ENCODE measurements around the gene NTF4. TPM values are rescaled to one million over a fixed set of nuclear protein-coding genes. Genes with fewer than 3 reads are reported as not detected.
A peak's percentile ranks its signal among the peaks of the same experiment; 100 is the strongest.
"Not testable (repeated sequence)": the region's sequence is repeated elsewhere in the genome, so short reads cannot be mapped to it uniquely, and the experiment has no call there.

NTF4 gene
- total RNA-seq, 1 experiment from 2014 or later, result 10.2 TPM

DNA sequence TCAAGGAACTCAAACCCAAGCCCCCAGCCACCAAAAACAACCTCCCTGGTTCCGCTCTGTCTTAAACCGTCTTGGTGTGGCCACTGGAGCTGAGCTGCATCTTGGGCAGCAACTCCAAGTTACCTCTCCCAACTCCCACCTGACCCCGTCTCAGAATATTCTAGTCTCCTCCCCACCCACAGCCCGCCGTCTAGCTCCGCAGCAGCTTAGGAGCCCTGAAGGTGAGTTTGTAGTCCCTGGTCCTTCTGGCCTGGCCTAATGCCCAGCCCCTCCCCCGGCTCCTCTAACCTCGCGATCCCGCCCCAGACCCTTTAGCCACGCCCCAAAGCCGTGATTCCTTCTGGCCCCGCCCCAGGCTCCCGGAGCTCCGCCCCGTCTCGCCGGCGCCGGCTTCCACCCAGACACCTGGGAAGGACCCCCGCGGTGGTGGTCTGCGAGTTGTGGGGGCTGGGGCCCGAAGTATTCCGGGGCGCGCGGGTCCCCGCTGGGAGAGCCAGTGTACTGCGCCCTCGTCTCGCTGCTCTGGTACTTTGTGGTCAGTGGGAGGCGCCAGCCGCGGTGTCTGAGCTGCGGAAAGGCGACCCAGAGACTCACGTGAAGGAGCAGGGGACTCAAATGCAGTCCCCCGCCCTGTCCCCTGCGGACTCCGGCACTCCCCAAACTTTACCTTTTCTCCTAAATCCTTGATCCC, 45.2 kb downstream of the NTF4 start:
- peak; percentile 84 to 88 for DNase-seq
- H3K9me3 Mint-ChIP-seq (ENCODE audit: unreplicated experiment), result no peaks in the 10 kb centered on the region
- TF ChIP-seq, protein P1, sequence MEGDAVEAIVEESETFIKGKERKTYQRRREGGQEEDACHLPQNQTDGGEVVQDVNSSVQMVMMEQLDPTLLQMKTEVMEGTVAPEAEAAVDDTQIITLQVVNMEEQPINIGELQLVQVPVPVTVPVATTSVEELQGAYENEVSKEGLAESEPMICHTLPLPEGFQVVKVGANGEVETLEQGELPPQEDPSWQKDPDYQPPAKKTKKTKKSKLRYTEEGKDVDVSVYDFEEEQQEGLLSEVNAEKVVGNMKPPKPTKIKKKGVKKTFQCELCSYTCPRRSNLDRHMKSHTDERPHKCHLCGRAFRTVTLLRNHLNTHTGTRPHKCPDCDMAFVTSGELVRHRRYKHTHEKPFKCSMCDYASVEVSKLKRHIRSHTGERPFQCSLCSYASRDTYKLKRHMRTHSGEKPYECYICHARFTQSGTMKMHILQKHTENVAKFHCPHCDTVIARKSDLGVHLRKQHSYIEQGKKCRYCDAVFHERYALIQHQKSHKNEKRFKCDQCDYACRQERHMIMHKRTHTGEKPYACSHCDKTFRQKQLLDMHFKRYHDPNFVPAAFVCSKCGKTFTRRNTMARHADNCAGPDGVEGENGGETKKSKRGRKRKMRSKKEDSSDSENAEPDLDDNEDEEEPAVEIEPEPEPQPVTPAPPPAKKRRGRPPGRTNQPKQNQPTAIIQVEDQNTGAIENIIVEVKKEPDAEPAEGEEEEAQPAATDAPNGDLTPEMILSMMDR (IDR thresholded peaks at IDR 0.05; ENCODE audit: insufficient read depth in 1 of 2, low read depth in 1 of 2, low read length in 1 of 2, severe bottlenecking in 1 of 2, unreplicated experiment in 1 of 2), result peak in 1 of 2 experiments; percentile 34
- ChIA-PET CTCF (interaction anchor here (0.6 to 4.0 kb wide), 11 partner anchors 20 to 129 kb away, joined by 3 to 51 read pairs (median 5); partner anchors contain the start of genes GYS1, NTF4 and RUVBL2), POLR2A (interaction anchor here (0.5 to 1.3 kb wide), 4 partner anchors 26 to 155 kb away, joined by 3 to 9 read pairs (median 3); partner anchors contain the start of genes GYS1 and RUVBL2)
- intact Hi-C loops (cut with micrococcal nuclease; ENCODE audit: unreplicated experiment), result loop anchor here (2.0 kb wide), 1 partner anchor 21 kb away; no protein-coding TSS in a partner anchor
- no TSS peak for BruUV-seq (replicated peaks)
- H3K27ac Mint-ChIP-seq (ENCODE audit: unreplicated experiment), result peak overlapping the region; percentile 45
- peaks cover 31% of the 10 kb centered on the region for H3K36me3 Mint-ChIP-seq (ENCODE audit: insufficient read depth, unreplicated experiment)
- Histone ChIP-seq H3K4me1 (0 out of 2 replicates have a peak, but pooled peaks cover 9% of the 10 kb centered on the region), H3K9me3 (no peaks in the 10 kb centered on the region), H3K36me3 (ENCODE audit: control insufficient read depth, insufficient read depth, low read length) (peaks cover 1% of the 10 kb centered on the region; the same call in 1 of the 2 replicates), H3K4me3 (ENCODE audit: low read depth, low read length) (peak overlapping the region; percentile 49), H3K27me3 (replicated peaks; ENCODE audit: control insufficient read depth, insufficient read depth, low read length) (no peaks in the 10 kb centered on the region; the same call in 1 of the 2 replicates)
- no peaks in the 10 kb centered on the region for H3K27me3 Mint-ChIP-seq (ENCODE audit: insufficient read depth, unreplicated experiment)
- H3K4me3 Mint-ChIP-seq (ENCODE audit: unreplicated experiment), result peak overlapping the region; percentile 79
- H3K4me1 Mint-ChIP-seq (ENCODE audit: low read depth, unreplicated experiment), result peaks cover 21% of the 10 kb centered on the region

DNA sequence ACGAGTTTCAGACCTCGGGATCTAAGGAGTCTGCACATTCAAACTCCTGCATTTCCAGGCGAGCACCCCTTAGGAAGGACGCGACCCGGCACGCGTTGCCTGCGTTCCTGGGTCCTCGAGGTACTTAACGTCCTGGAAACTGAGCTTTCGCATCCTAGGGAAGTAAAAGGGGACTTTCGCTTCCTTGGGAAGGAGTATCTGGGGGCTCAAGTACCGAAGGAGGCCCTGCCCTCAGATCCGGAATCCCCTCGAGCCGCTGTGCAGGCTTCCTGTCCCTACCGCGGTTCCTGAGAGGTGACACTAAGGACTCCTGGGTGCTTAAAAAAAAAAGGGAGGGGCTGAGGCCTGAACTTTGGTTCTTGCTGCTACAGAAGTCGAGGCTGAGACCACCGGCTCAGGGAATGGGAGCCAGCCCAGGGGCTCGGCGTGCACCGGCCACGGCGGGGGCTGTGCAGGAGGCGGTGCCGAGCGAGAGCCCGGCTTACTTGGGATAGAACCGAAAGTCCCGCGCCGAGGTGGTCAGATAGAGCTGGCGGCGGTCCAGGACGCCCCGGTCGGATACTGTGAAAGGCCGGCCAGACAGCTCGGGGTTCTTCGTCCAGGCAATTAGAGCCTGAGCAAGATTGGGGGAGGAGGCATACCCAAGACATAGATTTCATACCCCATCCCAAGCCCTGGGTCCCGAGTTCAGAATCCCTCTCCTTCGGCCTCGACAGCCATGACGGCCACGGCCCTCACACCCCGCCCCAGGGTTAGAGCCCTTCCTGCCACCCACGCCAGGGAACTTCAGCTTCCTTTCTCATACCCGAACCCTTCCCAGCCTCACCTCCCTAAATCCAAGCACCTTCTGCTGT, 46.0 kb downstream of the NTF4 start:
- POLR2A ChIA-PET, result interaction anchor here (0.9 to 1.3 kb wide), 3 partner anchors 25 to 55 kb away, joined by 3 to 9 read pairs (median 5); partner anchors contain the start of genes GYS1 and RUVBL2
- peak overlapping the region; percentile 79 for H3K4me3 Mint-ChIP-seq (ENCODE audit: unreplicated experiment)
- DNase-seq, result peak in 1 of 2 experiments; percentile 38
- H3K27ac Mint-ChIP-seq (ENCODE audit: unreplicated experiment), result peak overlapping the region; percentile 45
- H3K4me3 ChIP-seq (ENCODE audit: low read depth, low read length), result peak overlapping the region; percentile 49
- not testable (repeated sequence) for H3K36me3 ChIP-seq (ENCODE audit: control insufficient read depth, insufficient read depth, low read length); BruUV-seq (replicated peaks); H3K4me1 ChIP-seq; H3K27me3 ChIP-seq (replicated peaks; ENCODE audit: control insufficient read depth, insufficient read depth, low read length); H3K9me3 ChIP-seq; H3K9me3 Mint-ChIP-seq (ENCODE audit: unreplicated experiment); H3K27me3 Mint-ChIP-seq (ENCODE audit: insufficient read depth, unreplicated experiment)
- intact Hi-C loops (cut with micrococcal nuclease; ENCODE audit: unreplicated experiment), result loop anchor here (2.0 kb wide), 1 partner anchor 20 kb away; no protein-coding TSS in a partner anchor
- H3K4me1 Mint-ChIP-seq (ENCODE audit: low read depth, unreplicated experiment), result peaks cover 21% of the 10 kb centered on the region
- CTCF ChIA-PET, result interaction anchor here (0.6 to 4.0 kb wide), 12 partner anchors 19 to 130 kb away, joined by 3 to 51 read pairs (median 6); partner anchors contain the start of genes GYS1, NTF4 and RUVBL2
- H3K36me3 Mint-ChIP-seq (ENCODE audit: insufficient read depth, unreplicated experiment), result peaks cover 36% of the 10 kb centered on the region

DNA sequence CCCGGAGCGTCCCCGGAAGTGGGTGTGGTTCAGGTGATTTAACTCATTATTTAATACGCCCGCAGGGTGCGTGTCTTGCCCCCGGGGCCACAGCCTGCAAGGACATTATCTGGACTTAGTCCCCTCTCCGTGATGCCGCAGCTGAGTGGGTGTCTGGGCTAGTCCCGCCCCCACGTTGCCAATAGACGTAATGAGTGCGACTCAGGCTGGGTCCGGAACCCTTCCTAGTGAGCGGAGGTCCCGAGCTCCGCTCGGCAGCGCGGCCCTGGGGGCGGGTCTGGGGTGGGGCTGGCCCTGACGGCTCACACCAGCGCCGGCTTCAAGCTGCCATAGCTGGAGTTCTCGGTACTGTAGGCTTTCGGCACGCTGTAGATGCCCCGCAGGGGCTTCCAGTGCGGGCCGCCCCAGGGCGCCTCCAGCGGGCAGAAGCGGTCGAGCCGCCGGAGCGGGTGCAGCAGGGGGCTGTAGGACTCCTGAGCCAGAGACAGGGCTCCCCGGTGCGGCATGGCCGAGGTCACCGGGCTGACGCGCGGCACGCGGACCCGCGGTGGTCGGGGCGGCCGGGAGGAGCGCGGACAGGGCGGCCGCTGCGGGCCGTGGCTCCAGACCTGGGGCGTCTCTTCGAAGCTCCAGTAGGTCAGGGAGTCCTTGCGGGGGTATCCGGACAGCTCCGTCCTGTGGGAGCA, 46.8 kb downstream of the NTF4 start:
- ChIA-PET CTCF (interaction anchor here (0.6 to 4.0 kb wide), 9 partner anchors 18 to 847 kb away, joined by 3 to 51 read pairs (median 4); partner anchors contain the start of genes GYS1, NTF4 and RUVBL2), POLR2A (interaction anchor here (1.1 kb wide), 1 partner anchor 25 kb away, joined by 5 read pairs; the partner anchor contains the start of genes GYS1 and RUVBL2)
- H3K4me1 ChIP-seq, result 0 out of 2 replicates have a peak, but pooled peaks cover 9% of the 10 kb centered on the region
- H3K9me3 ChIP-seq, result no peaks in the 10 kb centered on the region
- H3K36me3 ChIP-seq (ENCODE audit: control insufficient read depth, insufficient read depth, low read length), result peaks cover 1% of the 10 kb centered on the region; the same call in 1 of the 2 replicates
- intact Hi-C loops (cut with micrococcal nuclease; ENCODE audit: unreplicated experiment), result loop anchor here (1.0 to 2.0 kb wide), 2 partner anchors 19 to 56 kb away; no protein-coding TSS in a partner anchor
- peak; percentile 87 to 88 for DNase-seq
- H3K27me3 ChIP-seq (replicated peaks; ENCODE audit: control insufficient read depth, insufficient read depth, low read length), result no peaks in the 10 kb centered on the region; the same call in 1 of the 2 replicates
- no peaks in the 10 kb centered on the region for H3K9me3 Mint-ChIP-seq (ENCODE audit: unreplicated experiment)
- no peaks in the 10 kb centered on the region for H3K27me3 Mint-ChIP-seq (ENCODE audit: insufficient read depth, unreplicated experiment)
- TF ChIP-seq, protein P1 (IDR thresholded peaks at IDR 0.05; ENCODE audit: insufficient read depth in 1 of 2, low read depth in 1 of 2, low read length in 1 of 2, severe bottlenecking in 1 of 2, unreplicated experiment in 1 of 2), result peak; percentile 47 to 71
- peaks cover 36% of the 10 kb centered on the region for H3K36me3 Mint-ChIP-seq (ENCODE audit: insufficient read depth, unreplicated experiment)
- H3K4me1 Mint-ChIP-seq (ENCODE audit: low read depth, unreplicated experiment), result peaks cover 21% of the 10 kb centered on the region
- H3K27ac Mint-ChIP-seq (ENCODE audit: unreplicated experiment), result no peak overlapping the region
- BruUV-seq (replicated peaks), result no TSS peak
- peak overlapping the region; percentile 79 for H3K4me3 Mint-ChIP-seq (ENCODE audit: unreplicated experiment)
- peak overlapping the region; percentile 49 for H3K4me3 ChIP-seq (ENCODE audit: low read depth, low read length)

Data from Caco-2 (cell line).